DMS 273 (cell line): ENCODE measurements around the gene GRAMD1A.
A peak's percentile ranks its signal among the peaks of the same experiment; 100 is the strongest.

ENCODE experiments used
- DNase-seq: peaks from one replicate; lab custom pipeline; 2025; ENCODE audit not compliant: unreplicated experiment; lab: John Stamatoyannopoulos, UW

The GRAMD1A gene

GRCh38 chr19:35069696-35070095 lies 69.6 kb downstream of the GRAMD1A start:
- DNase-seq, result peak; percentile 39

GRCh38 chr19:35070471-35070870 lies 70.3 kb downstream of the GRAMD1A start:
- no peak for DNase-seq

DNA sequence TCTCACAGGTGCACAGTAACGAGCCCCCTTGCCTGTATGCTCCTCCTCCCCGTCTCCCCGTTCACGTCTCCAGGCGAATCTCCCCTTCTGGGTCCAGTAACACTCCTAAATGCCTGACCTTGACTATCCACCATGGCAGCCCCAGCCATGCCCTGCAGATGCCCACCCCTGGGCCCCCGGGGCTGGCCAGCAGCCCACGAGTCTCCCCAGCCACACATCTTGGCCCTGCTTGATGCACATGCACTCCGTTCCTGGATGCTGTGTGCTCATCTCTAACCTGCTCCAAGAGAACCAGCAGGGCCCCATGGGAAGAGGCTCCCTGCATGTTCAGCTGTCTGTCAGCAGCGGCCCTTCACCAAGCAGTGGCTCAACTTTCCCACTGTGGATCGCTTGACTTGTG lies 73.4 kb downstream of the GRAMD1A start:
- DNase-seq, result no peak

DNA sequence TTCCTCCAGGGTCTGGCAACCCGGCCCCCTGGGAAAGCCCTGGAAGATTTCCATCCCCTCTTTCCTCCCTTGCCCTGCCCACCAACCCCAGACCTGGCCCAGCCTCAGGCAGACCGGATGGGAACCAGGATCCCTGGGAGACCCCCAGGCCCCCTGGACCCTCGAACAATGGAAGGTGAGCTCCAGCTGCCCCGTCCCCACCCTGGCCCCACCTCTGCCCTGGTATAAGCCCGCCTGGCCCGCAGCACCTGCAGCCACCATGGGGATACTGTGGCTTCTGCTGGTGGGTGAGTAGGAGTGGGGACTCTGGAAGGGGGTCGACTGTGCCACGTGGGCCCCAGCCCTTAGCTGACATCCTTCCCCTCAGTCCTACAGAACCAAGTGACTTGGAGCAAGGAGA lies 73.8 kb downstream of the GRAMD1A start:
- no peak for DNase-seq

DNA sequence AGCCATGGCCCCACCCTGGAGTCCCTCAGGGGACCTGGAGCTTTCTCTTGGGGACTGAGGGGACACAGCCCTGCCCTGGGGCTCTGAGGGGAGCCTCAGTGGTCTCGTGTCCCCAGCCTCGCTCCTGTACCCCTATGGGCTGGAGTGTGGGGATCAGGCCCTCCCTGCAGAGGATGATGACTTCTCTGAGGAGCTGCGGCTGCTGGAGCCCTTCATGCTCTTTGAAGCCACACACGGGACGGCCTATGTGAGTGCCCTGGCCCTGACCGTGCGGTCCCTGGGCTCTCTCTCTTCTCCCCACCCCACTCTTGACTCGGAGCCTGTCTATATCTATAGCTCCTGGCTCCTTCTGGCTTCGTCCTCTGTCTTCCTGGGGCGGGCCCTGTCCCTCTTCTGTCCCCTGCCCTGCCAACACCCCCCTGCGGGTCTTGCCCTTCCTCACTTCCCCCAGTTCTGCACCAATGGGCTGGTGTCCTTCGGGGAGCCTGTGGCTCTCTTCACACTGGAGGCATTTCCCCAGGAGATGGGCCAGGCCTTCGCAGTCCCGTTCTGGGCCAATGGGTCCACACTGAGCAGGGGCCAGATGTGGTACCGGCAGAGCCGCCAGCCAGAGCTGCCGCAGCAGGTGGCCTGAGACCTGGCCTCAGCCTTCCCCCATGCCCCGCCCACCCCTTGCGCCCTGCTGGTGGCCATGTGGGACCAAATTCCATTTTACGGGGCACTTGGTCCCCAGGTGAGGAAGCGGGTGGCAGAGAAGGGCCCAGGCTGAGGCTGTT lies 74.5 kb downstream of the GRAMD1A start:
- DNase-seq, result no peak

GRCh38 chr19:35075202-35076025 lies 75.3 kb downstream of the GRAMD1A start:
- DNase-seq, result no peak

DNA sequence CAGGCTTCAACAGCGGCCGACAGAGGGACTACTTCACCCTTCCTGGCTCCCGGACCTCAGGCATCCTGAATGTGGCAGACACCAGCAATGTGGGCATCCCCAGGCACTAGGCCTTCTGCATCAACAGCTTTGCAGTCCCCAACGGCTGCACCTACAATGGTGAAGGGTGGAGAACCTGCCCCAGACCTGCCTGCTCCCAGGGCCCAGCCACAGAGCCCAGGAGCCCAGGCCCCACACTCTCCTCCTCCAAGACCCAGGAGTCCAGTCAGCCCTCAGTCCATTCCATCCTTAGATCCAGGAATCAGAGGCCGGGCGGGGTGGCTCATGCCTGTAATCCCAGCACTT lies 75.9 kb downstream of the GRAMD1A start:
- no peak for DNase-seq
